K562 (cell line): ENCODE data around the gene KLHL8.

Experiments
- EP300 ChIP-seq: IDR thresholded peaks from 2 replicates; pipeline ENCODE4 v1.6.1; 2012; ENCODE audit warnings: low read length, improper control_type of control experiment
- SIN3A ChIP-seq, 2 experiments: fragments of 150-350 bp in 1 of 2; IDR thresholded peaks; 2 replicates each; pipeline ENCODE4 v1.6.1; 2011 to 2016; ENCODE audit warnings: borderline replicate concordance in 2 of 2, low read depth in 2 of 2, low read length in 2 of 2, mild to moderate bottlenecking in 2 of 2, moderate library complexity in 2 of 2; ENCODE audit not compliant: control insufficient read depth in 1 of 2
- SRF ChIP-seq, 2 experiments: fragments of 250-450, 450-650 bp in 1 of 2; sonication (Bioruptor Pico) in 1 of 2; sonication (generic) in 1 of 2; formaldehyde crosslinking; IDR thresholded peaks; 2 replicates each; pipeline versions ENCODE4 v1.5.0 to v1.5.1; 2020 to 2022; ENCODE audit warnings: mild to moderate bottlenecking in 1 of 2, missing genetic modification reagents in 1 of 2
- TARDBP ChIP-seq: fragments of 450-650 bp; IDR thresholded peaks from 2 replicates; pipeline ENCODE4 v1.6.1; 2016
- TCF7 ChIP-seq: sonication (generic); IDR thresholded peaks from 2 replicates; pipeline ENCODE4 v1.6.1; 2016; ENCODE audit warnings: antibody characterized with exemption, borderline replicate concordance
- TF ChIP-seq, protein P1 (sequence below): sonication (generic); formaldehyde crosslinking; IDR thresholded peaks from 2 replicates; pipeline ENCODE4 v1.9.0; 2022; ENCODE audit warnings: mild to moderate bottlenecking, missing genetic modification reagents
- TF ChIP-seq, protein P2 (sequence below): sonication (generic); formaldehyde crosslinking; IDR thresholded peaks from 2 replicates; pipeline ENCODE4 v1.8.0; 2022; ENCODE audit warnings: missing genetic modification reagents, mild to moderate bottlenecking, borderline replicate concordance

DNA sequence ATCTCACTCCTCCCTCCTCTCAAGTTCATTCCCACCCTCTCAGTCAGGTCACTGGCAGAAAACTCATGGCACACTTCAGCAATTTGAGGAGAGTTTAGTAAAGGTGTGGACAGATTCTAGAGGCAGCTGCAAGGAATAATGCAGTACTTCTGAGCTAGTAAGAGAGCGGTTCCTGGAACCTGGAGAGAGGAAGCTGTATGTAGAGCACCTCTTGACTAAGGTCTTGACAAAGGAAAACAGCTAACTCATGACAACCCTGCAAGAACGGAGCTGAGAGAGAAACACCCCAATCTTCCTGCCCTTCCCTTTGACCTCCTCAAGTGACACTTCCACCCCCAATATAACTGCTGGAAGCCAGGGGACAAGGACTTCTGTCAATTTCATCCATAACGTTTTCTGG, 9.6 kb upstream of the KLHL8 start:
- TF ChIP-seq SRF (CRISPR knock-in tag; IDR thresholded peaks at IDR 0.05) (no peak), SIN3A (IDR thresholded peaks at IDR 0.05; ENCODE audit: borderline replicate concordance in 2 of 2, control insufficient read depth in 1 of 2, low read depth in 2 of 2, low read length in 2 of 2) (no peak), TCF7 (no peak), TARDBP (no peak), EP300 (no peak)
- TF ChIP-seq, protein P1, sequence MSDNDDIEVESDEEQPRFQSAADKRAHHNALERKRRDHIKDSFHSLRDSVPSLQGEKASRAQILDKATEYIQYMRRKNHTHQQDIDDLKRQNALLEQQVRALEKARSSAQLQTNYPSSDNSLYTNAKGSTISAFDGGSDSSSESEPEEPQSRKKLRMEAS (CRISPR knock-in tag), result no peak
- TF ChIP-seq, protein P2, sequence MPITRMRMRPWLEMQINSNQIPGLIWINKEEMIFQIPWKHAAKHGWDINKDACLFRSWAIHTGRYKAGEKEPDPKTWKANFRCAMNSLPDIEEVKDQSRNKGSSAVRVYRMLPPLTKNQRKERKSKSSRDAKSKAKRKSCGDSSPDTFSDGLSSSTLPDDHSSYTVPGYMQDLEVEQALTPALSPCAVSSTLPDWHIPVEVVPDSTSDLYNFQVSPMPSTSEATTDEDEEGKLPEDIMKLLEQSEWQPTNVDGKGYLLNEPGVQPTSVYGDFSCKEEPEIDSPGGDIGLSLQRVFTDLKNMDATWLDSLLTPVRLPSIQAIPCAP (CRISPR knock-in tag), result no peak
